HK-2 (cell line): ENCODE results near the gene DSG2.
A peak's percentile ranks its signal among the peaks of the same experiment; 100 is the strongest.
"Not testable (repeated sequence)": the region's sequence is repeated elsewhere in the genome, so short reads cannot be mapped to it uniquely, and the experiment has no call there.

Experiments
- DNase-seq: peaks from one replicate; pipeline ENCODE4 v3.0.0-alpha.2; 2018; ENCODE audit not compliant: unreplicated experiment

DSG2 gene

GRCh38 chr18:31500051-31500688, 2.2 kb downstream of the DSG2 start:
- DNase-seq, result no peak

DNA sequence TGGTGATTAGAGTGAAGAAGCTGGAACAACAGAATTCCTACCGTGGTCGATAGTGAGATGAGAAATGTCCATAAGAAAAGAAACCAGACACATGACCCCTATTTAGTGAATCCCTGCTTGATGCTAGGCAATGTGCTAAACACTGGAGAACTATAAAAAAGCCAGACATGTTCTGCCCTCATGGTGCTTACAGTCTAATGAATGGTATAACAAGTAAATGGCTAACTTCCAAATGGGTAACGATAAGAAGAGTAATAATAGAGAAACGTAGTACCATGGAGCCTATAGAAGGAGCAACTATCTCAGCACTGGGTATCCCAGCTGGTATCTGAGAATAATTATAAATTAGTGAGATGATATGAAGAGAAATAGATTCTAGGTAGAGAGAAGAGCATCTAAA, 5.0 kb downstream of the DSG2 start:
- no peak for DNase-seq

DNA sequence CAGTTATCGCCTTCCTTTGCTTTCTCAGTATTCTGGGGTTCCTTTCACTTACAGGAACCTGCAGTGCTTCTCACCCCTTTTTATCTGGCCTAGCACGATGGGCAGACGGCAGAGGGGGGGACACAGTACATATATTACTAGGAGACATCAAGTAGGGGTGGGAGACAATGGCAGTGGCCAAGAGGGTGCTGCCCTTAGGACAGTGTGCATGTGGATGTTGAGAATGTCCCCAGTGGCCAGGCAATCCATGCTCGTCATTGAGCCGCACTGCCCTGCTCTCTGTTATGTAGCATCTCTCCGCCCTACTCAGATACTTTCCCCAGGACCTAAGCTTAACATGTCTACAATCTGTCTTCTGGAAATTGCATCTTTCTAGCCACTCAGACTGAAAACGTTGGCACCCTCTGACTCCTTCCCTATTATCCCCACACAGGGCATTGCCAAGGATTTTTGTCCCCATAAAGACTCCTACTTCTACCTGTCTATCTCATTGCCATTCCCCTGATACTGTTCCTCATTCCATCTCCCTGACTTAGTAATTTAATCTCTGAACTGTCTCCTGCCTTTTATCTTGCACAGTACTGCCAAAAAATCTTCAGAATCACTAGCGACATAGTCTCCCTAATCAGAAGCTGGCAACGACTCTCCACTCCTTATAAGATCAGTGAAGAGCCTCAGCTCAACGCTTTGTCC, 6.6 kb downstream of the DSG2 start:
- no peak for DNase-seq

- DNase-seq, result no peak
These were observed 7.2 kb downstream of the DSG2 start for GRCh38 chr18:31505156-31505555.

DNA sequence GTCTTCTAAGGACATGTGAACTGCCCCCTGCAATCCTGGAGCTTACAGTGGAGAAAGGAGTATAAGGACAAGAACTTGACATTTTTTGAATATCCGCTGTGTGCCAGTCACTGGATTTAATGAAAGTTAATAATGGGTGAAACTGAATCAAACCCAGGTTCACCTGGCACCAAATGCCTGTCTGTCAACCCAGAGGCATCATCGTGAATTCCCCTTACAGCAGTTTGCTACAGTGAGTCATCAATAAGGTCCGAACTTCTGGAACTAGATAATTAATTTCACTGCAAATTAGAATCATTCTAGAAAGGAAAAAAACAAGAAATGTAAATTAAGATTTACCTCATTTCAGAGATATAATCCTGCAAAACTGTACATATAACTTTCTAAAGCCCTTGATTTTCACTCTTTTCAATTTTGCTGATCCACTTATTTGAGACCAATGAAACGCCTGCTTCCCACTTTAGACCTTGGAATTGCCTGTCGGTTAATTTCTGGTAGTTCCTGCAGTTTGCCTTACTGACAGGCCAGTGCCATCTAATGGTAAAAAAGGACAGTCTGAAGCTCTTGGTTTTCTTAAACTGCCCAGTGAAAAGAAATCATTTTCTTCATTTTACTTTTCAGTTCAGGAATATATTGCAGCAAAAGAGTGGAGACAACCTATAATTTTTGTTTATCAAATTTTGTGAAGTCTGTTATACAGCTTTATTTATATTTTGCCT, 8.2 kb downstream of the DSG2 start:
- DNase-seq, result no peak

DNA sequence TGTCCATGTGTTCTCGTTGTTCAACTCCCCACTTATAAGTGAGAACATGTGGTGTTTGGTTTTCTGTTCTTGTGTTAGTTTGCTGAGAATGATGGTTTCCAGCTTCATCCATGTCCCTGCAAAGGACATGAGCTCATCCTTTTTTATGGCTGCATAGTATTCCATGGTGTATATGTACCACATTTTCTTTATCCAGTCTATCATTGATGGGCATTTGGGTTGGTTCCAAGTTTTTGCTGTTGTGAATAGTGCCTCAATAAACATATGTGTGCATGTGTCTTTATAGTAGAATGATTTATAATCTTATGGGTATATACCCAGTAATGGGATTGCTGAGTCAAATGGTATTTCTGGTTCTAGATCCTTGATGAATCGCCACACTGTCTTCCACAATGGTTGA, 9.1 kb downstream of the DSG2 start:
- DNase-seq, result not testable (repeated sequence)

DNA sequence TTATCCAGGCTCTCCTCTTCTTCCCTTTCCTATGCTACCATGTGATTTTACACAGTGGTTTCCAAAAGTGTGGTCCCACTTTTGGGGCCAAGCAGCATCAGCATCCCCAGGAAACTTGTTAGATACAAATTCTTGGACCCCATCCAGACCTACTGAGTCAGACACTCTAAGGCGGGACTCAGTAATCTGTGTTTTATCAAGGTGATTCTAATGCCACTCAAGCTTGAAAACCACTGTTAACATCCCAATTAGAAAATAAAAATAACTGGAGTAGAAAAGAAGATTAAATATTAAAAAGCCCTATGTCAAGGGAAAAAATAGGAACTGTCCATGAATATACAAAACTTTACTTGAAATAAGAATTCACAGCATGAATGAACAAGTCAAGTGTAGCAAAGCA, 10.8 kb downstream of the DSG2 start:
- DNase-seq, result no peak

GRCh38 chr18:31509571-31509970, 11.6 kb downstream of the DSG2 start:
- no peak for DNase-seq

GRCh38 chr18:31510319-31510718, 12.3 kb downstream of the DSG2 start:
- DNase-seq, result no peak

GRCh38 chr18:31511098-31511497, 13.1 kb downstream of the DSG2 start:
- no peak for DNase-seq

GRCh38 chr18:31512203-31512764, 14.3 kb downstream of the DSG2 start:
- DNase-seq, result peak; percentile 75

DNA sequence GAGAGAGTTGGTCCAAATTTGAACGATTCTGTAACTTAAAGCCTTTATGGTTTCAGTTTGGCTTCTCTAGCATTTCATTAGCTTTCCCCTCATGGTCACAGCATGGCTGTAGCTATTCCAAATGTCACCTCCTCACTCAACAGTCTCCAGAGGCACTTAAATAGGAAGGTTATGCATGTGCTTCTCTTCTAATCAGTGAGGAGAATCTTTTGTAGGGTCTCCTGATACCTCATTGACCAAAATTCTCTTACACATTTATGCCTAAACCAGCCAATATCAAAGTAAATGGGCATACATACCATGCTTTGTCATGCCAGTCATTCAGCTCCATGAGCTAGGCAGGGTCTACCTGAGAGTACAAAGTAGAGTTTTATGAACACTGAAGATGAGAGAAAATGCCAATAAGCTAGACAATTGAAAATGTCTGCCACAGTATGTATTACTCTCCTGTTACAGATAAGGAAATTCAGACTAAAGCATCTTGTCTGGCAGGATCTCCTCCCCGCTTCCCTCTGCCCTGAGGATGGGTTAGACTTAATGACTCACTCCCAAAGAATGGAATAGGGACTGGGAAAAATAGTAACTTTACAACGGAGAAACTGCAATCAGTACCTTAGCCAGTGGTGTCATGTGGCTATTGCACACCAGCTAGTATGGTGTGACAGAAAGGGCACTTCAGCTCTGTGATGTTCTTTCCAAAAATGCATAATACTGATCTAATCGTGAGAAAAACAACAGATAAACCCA, 15.4 kb downstream of the DSG2 start:
- peak; percentile 39 for DNase-seq

DNA sequence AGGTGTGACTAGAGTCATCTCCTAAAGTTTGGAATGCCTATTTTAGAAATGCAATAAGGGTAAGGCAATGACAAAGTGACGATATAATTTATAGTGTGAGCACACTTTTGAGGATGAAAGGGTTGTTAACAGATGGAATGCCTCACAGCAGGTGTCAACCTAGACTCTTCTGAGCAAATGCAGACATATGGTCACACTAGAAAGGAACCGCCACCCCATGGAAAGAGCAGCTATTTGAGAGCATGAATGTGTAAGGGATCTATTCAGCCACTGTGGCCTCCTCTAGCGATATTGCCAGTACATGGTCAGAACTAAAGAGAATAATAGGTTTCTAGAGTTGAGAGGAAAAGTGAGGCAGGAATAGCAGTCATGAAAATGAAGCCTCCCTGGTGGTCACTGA, 18.5 kb downstream of the DSG2 start:
- DNase-seq, result no peak

- DNase-seq, result no peak
These were observed 28.4 kb downstream of the DSG2 start for GRCh38 chr18:31526374-31526773.

DNA sequence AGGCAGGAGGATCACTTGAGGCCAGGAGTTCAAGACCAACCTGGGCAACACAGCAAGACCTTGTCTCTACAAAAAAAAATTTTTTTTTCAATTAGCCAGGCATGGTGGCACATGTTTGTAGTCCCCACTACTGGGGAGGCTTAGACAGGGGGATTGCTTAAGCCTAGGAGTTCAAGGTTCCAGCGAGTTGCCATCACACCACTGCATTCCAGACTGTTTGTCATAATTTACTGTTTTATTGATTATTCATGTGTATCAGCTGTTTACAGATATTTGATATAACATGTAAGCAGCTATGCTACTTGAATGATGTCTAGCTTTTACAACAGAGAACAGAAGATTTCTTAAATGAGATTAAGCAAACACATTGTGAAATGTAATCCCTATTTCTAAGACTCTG, 35.3 kb downstream of the DSG2 start:
- no peak for DNase-seq

DNA sequence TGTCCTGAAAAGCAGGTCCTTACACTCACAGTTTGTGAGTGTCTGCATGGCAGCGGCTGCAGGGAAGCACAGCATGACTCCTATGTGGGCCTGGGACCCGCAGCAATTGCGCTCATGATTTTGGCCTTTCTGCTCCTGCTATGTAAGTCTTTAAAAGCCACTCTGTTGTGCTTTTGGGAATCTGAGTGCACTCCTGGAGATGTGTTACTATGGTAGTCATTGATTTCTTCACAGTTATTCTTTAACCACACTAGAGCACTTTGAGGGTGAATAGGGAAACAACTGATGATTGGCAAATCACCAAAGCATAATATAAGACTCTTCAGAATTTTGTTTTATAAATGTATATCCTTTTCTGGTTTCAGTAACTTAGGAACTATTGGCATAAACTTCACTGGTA, 40.9 kb downstream of the DSG2 start:
- no peak for DNase-seq

- peak; percentile 24 for DNase-seq
These were observed 48.5 kb downstream of the DSG2 start for GRCh38 chr18:31546476-31546875.

GRCh38 chr18:31548853-31549252, 50.9 kb downstream of the DSG2 start:
- no peak for DNase-seq

GRCh38 chr18:31549416-31549815, 51.4 kb downstream of the DSG2 start:
- DNase-seq, result no peak

- DNase-seq, result no peak
These were observed 53.9 kb downstream of the DSG2 start for GRCh38 chr18:31551883-31552282.

GRCh38 chr18:31553800-31554199, 55.8 kb downstream of the DSG2 start:
- no peak for DNase-seq

GRCh38 chr18:31554776-31555175, 56.8 kb downstream of the DSG2 start:
- DNase-seq, result no peak
